Fibroblast of villous mesenchyme (primary cell): ENCODE measurements around the gene AZU1. TPM values are rescaled to one million over a fixed set of nuclear protein-coding genes. Genes with fewer than 3 reads are reported as not detected.
A peak's percentile ranks its signal among the peaks of the same experiment; 100 is the strongest.

Source experiments
- DNase-seq: peaks from one replicate; pipeline ENCODE4 v3.0.0-alpha.2; 2010; ENCODE audit warnings: low read depth
- H3K4me3 ChIP-seq: 2 replicates; pipeline ENCODE4 v1.5.1; 2011; ENCODE audit warnings: low read depth, mild to moderate bottlenecking, low read length
- CTCF ChIP-seq: IDR thresholded peaks from 2 replicates; pipeline ENCODE4 v1.5.1; 2012; ENCODE audit warnings: low read depth, mild to moderate bottlenecking, low read length; ENCODE audit not compliant: insufficient read depth
- total RNA-seq: library from RNA; depleted of rRNA; stranded (reverse); fragments of >200 nt; gene quantifications from 2 replicates; pipeline ENCODE4 v1.2.3, GENCODE V29; 2012

The AZU1 gene
- total RNA-seq, result not detected in 2 replicates

GRCh38 chr19:827710-828321 is at the start of gene AZU1:
TSS of gene AZU1 (plus strand) at chr19:827837. CDS start at chr19:827847, 10 bp downstream.
- no peak for DNase-seq
- no peak for TF ChIP-seq CTCF
- H3K4me3 ChIP-seq, result no peak within 1 kb of the TSS

GRCh38 chr19:778910-779653 is 48.6 kb upstream of the AZU1 start:
- H3K4me3 ChIP-seq, result peak overlapping the region; percentile 15
- DNase-seq, result peak; percentile 99
- TF ChIP-seq CTCF, result no peak

- H3K4me3 ChIP-seq, result no peak overlapping the region
- no peak for DNase-seq
- TF ChIP-seq CTCF, result no peak
Observed at GRCh38 chr19:780935-781334, 46.7 kb upstream of the AZU1 start.

- peak overlapping the region; percentile 36 for H3K4me3 ChIP-seq
- no peak for TF ChIP-seq CTCF
- DNase-seq, result no peak
Observed at GRCh38 chr19:781800-782184, 45.8 kb upstream of the AZU1 start.

GRCh38 chr19:782185-782877 is 45.3 kb upstream of the AZU1 start:
- H3K4me3 ChIP-seq, result peak overlapping the region; percentile 36
- DNase-seq, result no peak
- TF ChIP-seq CTCF, result no peak

- DNase-seq, result no peak
- no peak for TF ChIP-seq CTCF
- peak overlapping the region; percentile 36 for H3K4me3 ChIP-seq
Observed at GRCh38 chr19:782878-783668, 44.6 kb upstream of the AZU1 start.
